ENCODE measurements around the gene NOX1.
A peak's percentile ranks its signal among the peaks of the same experiment; 100 is the strongest.

The NOX1 gene

GRCh38 chrX:100874325-100874724, at the start of gene NOX1:
NOX1 (minus strand) TSS chrX:100874359; CDS start chrX:100874139, 220 bp downstream.
- no peak for DNase-seq (ENCODE audit: low spot score)

GRCh38 chrX:100915562-100915961, 41.4 kb upstream of the NOX1 start:
- DNase-seq (ENCODE audit: low spot score): no peak

- DNase-seq (ENCODE audit: low spot score): no peak
Measured at GRCh38 chrX:100913111-100913510, 39.0 kb upstream of the NOX1 start.

DNA sequence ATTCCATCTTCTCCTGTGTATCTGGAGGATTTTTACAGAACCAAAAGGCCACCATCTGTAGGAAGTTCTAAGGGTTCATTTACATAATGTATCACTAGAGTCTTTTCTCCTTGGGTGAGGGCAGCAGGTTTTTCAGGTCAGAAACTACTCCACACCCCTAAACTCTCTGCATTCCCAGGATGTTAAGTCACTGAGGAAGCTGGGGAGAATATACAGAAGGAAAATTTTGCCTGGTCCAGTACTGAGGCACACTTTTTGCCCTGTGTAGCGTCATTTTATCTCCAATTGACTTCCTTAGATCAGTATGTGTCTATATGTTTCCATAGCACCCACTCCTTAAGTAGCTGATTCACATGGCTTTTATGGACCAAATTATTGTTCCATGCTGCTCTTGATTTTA, 37.6 kb upstream of the NOX1 start:
- DNase-seq (ENCODE audit: low spot score): no peak

- DNase-seq (ENCODE audit: low spot score): no peak
Measured at GRCh38 chrX:100905620-100906019, 31.5 kb upstream of the NOX1 start.

GRCh38 chrX:100904433-100904832, 30.3 kb upstream of the NOX1 start:
- no peak for DNase-seq (ENCODE audit: low spot score)

DNA sequence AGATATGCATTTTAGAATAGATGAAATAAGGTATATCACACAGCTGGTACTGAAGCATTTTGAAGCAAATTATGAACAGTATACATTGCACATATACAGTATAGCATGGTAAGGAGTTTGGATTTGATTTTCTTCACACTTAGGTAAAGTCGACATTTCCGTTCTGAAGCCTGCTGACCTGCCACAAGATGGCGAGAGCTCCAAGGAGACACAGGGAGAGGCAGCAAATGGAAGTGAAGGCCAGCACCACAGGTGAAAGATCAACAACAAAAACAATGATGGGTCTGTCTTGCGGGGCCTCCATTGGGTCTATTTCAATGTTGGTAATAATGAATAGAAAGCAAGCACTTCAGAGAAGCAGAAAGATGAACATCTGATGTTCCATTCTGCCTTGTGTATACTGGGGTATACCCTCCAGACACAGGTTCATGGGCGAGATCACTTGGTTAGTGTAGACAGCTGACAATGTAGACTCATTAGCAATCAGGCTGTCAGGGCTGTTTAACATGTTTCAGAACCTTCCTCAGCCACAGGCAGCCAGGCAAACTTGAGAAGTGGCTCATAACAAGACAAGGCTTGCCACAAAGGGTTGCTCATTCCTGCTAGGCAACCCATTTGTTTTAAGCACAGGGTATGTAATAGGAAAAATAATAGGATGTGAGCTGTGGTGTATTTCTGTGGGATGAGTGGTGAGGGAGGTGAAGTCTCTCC, 21.4 kb upstream of the NOX1 start:
- peak; percentile 56 for DNase-seq (ENCODE audit: low spot score)

GRCh38 chrX:100883654-100884053, 9.5 kb upstream of the NOX1 start:
- DNase-seq (ENCODE audit: low spot score): no peak

GRCh38 chrX:100880368-100880767, 6.2 kb upstream of the NOX1 start:
- DNase-seq (ENCODE audit: low spot score): no peak

DNA sequence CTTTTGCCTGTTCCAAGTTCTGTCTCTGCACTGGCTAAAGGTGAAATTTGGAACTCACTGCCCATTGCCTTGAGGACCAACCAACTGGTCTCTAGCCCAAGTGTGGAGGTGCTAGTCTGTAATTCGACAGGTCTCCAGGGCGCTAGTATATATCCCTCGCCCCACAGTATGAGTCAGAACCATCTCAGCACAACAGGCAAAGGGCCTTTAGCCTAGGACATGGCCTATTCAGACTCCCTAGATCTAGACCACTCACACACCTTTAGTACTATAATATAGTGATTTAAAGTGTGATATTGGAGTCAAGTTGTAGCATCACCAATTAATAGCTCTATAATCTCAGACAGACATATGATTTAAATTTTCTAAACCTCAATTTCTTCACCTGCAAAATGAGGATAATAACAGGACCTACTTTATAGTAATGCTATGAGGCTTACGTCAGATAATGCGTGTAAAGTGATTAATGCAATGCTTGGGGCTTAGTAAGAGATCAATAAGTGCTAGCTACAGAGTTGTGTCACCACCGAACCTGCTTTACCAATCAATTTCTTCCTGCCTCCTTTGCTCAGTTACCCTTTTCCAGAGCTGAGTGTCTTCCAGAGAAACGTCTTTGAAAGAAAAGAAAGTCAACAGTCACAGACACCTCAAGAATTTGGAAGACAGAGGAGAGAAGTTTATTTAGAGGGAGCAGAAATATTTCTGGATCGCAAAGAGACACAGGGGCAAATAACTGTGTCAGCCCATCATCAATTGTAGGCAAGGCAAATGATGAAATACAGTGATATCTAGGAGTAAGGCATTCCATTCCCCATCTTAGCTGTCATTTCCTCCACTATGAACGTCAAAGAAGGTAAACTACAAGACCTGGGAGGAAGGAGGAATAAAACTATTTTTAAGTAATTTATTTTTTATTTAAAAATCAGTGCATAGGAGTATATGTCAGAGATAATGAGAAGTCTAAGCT, 2.3 kb downstream of the NOX1 start:
- no peak for DNase-seq (ENCODE audit: low spot score)

GRCh38 chrX:100870527-100870926, 3.6 kb downstream of the NOX1 start:
- no peak for DNase-seq (ENCODE audit: low spot score)

DNA sequence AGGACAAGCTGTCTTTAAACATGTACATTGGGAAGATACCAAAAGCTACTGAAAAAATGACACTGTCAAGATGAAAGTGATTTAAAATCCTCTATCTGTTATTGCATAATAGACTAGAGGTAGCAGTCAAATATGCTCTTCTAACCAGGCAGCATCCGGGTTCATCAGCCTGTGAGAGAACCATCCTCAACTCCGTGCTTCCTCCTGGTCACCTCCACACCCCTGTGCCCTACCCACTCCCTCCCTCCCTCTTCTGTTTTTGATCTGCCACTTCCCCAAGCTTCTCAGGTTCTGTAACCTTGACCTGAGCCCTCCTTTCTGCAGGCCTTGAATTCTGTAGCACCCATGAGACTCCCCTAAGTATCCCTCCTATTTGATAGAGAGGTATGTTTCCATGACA, 5.9 kb downstream of the NOX1 start:
- no peak for DNase-seq (ENCODE audit: low spot score)

- DNase-seq (ENCODE audit: low spot score): no peak
Measured at GRCh38 chrX:100864657-100865391, 9.3 kb downstream of the NOX1 start.

DNA sequence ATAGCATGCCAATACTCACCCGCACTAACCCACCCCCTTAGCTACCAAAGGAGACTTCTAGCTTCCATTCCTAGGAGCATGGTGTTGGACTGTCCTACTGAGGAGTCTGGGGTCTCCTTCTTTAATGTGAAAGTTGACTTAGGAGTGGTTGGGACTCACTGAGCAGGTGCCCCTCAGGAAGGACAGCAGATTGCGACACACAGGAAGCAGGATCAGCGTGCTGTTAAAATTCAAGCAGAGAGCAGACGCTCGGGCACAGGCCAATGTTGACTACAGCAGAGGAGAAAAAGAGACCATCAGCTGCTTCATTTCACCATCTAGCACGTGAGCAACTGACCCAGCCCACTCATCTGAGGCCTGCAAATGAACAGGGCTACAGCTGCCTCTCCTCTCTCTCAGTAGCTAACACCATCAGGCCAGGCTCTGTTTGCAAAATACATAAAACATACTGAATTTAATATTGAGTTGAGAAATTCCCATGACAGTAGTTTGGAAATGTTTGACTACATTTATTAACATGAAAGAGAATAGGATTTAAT, 10.8 kb downstream of the NOX1 start:
- no peak for DNase-seq (ENCODE audit: low spot score)

DNA sequence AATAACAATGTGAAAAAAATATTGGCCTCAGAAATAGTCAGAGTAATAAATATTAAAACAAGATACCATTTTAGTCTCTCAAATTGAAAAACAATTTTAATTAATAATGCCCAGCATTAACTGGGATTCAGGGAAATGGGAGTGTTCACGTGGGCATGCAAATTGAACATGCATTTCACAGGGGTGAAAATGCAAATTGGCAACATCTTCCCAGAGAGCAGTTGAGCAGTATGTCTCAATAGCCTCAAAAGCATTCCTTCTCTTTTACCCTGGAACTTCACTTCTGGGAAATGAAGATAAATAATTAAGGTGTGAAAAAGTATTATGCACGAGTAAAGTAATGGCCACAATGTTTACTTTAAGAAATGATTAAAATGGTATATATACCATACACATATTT, 21.3 kb downstream of the NOX1 start:
- no peak for DNase-seq (ENCODE audit: low spot score)

GRCh38 chrX:100850317-100850716, 23.8 kb downstream of the NOX1 start:
- no peak for DNase-seq (ENCODE audit: low spot score)

- DNase-seq (ENCODE audit: low spot score): no peak
Measured at GRCh38 chrX:100831219-100831946, 42.8 kb downstream of the NOX1 start.

- DNase-seq (ENCODE audit: low spot score): no peak
Measured at GRCh38 chrX:100830547-100830946, 43.6 kb downstream of the NOX1 start.

- no peak for DNase-seq (ENCODE audit: low spot score)
Measured at GRCh38 chrX:100830143-100830542, 44.0 kb downstream of the NOX1 start.

GRCh38 chrX:100829730-100830129, 44.4 kb downstream of the NOX1 start:
- DNase-seq (ENCODE audit: low spot score): no peak

GRCh38 chrX:100819837-100820666, 54.1 kb downstream of the NOX1 start, which contains the start of gene CSTF2:
CSTF2 (plus strand) TSS chrX:100820391; CDS start chrX:100820417, 26 bp downstream.
- peak; percentile 81 for DNase-seq (ENCODE audit: low spot score)

All from SW480 (cell line).